Measurements from ENCODE around the gene TBPL2. TPM values are rescaled to one million over a fixed set of nuclear protein-coding genes. Genes with fewer than 3 reads are reported as not detected.

Gene TBPL2
- not detected for total RNA-seq
- not detected for polyA plus RNA-seq
- long read RNA-seq, donor 1: 0 reads
- long read RNA-seq, donor 2: 0 reads
- long read RNA-seq, donor 3: 0 reads
- long read RNA-seq, donor 4: 0 reads
- long read RNA-seq, donor 5: 0 reads

GRCh38 chr14:55440385-55440784 lies at the start of gene TBPL2:
TSS of gene TBPL2 (minus strand) at chr14:55440616. CDS start at chr14:55440449, 167 bp downstream.
- no peaks in the 10 kb centered on the region for H3K4me1 ChIP-seq (ENCODE audit: control insufficient read depth in 5 of 5, insufficient read depth in 5 of 5, low read length in 5 of 5)
- H3K4me3 ChIP-seq: no peak within 1 kb of the TSS
- no peak for ATAC-seq (ENCODE audit: insufficient read depth, low FRiP score)
- no peaks in the 10 kb centered on the region for H3K27me3 ChIP-seq (ENCODE audit: control insufficient read depth in 3 of 3, insufficient read depth in 3 of 3, low read length in 2 of 3)
- no peak for DNase-seq
- TF ChIP-seq CTCF (IDR thresholded peaks at IDR 0.05; ENCODE audit: control extremely low read depth, extremely low read depth): no peak
- H3K9me3 ChIP-seq (ENCODE audit: control insufficient read depth in 4 of 4, insufficient read depth in 3 of 4, low read length in 3 of 4): no peaks in the 10 kb centered on the region
- 32 to 33% methylated on average over 26 to 29 of the region's 29 CpGs for WGBS, 2 donors
- no peaks in the 10 kb centered on the region for H3K36me3 ChIP-seq (ENCODE audit: control insufficient read depth in 4 of 4, insufficient read depth in 4 of 4, low read length in 4 of 4)
- H3K9ac ChIP-seq (ENCODE audit: insufficient read depth in 1 of 2, low read length in 2 of 2): no peak within 1 kb of the TSS
- H3K27ac ChIP-seq (ENCODE audit: low read depth in 1 of 2, low read length in 1 of 2): no peak within 1 kb of the TSS

GRCh38 chr14:55488204-55488603 lies 47.8 kb upstream of the TBPL2 start:
- no peaks in the 10 kb centered on the region for H3K9me3 ChIP-seq (ENCODE audit: control insufficient read depth in 4 of 4, insufficient read depth in 3 of 4, low read length in 3 of 4)
- H3K27ac ChIP-seq (ENCODE audit: low read depth in 1 of 2, low read length in 1 of 2): no peak overlapping the region
- H3K4me3 ChIP-seq: no peak overlapping the region
- ATAC-seq (ENCODE audit: insufficient read depth, low FRiP score) (no peak), DNase-seq (no peak)
- no peaks in the 10 kb centered on the region for H3K36me3 ChIP-seq (ENCODE audit: control insufficient read depth in 4 of 4, insufficient read depth in 4 of 4, low read length in 4 of 4)
- H3K4me1 ChIP-seq (ENCODE audit: control insufficient read depth in 5 of 5, insufficient read depth in 5 of 5, low read length in 5 of 5): no peaks in the 10 kb centered on the region
- no peak overlapping the region for H3K9ac ChIP-seq (ENCODE audit: insufficient read depth in 1 of 2, low read length in 2 of 2)
- no peak for TF ChIP-seq CTCF (IDR thresholded peaks at IDR 0.05; ENCODE audit: control extremely low read depth, extremely low read depth)
- WGBS, 2 donors: 48 to 52% methylated on average over 4 of the region's 4 CpGs
- no peaks in the 10 kb centered on the region for H3K27me3 ChIP-seq (ENCODE audit: control insufficient read depth in 3 of 3, insufficient read depth in 3 of 3, low read length in 2 of 3)

- H3K4me3 ChIP-seq: no peak overlapping the region
- H3K27me3 ChIP-seq (ENCODE audit: control insufficient read depth in 3 of 3, insufficient read depth in 3 of 3, low read length in 2 of 3): no peaks in the 10 kb centered on the region
- H3K9me3 ChIP-seq (ENCODE audit: control insufficient read depth in 4 of 4, insufficient read depth in 3 of 4, low read length in 3 of 4): no peaks in the 10 kb centered on the region
- WGBS, 2 donors: 75 to 76% methylated on average over 4 of the region's 4 CpGs
- no peak overlapping the region for H3K9ac ChIP-seq (ENCODE audit: insufficient read depth in 1 of 2, low read length in 2 of 2)
- DNase-seq (no peak), ATAC-seq (ENCODE audit: insufficient read depth, low FRiP score) (no peak)
- TF ChIP-seq CTCF (IDR thresholded peaks at IDR 0.05; ENCODE audit: control extremely low read depth, extremely low read depth): no peak
- no peaks in the 10 kb centered on the region for H3K36me3 ChIP-seq (ENCODE audit: control insufficient read depth in 4 of 4, insufficient read depth in 4 of 4, low read length in 4 of 4)
- H3K27ac ChIP-seq (ENCODE audit: low read depth in 1 of 2, low read length in 1 of 2): no peak overlapping the region
- no peaks in the 10 kb centered on the region for H3K4me1 ChIP-seq (ENCODE audit: control insufficient read depth in 5 of 5, insufficient read depth in 5 of 5, low read length in 5 of 5)
Measured at GRCh38 chr14:55482936-55483605, 42.7 kb upstream of the TBPL2 start.
